ENCODE measurements around the gene DNAH1. TPM values are rescaled to one million over a fixed set of nuclear protein-coding genes. Genes with fewer than 3 reads are reported as not detected.

DNAH1 gene
- total RNA-seq, 1 experiment from 2014 or later = 3.0 TPM

DNA sequence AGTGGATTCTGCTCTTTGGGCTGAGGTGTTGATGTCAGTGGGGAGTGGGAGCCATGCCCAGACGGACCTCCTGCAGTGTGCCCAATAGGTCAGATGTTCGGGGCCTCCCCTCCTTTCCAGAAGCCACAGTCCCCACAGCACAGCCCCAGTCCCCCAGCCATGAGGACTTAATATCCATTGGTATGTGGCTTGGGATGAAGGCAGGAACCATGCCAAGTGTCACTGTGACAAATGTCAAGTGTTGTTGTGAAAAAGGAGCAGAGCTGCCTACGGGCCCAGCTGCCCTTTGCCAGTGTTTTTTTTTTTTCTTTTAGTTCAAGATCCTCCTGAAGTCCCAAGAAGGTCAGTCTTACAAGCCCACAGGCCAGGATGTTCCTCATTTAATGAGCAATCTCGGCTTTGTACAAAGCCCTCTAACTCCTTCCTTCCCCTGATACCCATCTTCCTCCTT lies 116.6 kb downstream of the DNAH1 start:
- ChIA-PET POLR2A (no interaction called here), CTCF (interaction anchor here (1.3 to 17.8 kb wide), 2 partner anchors 14 to 21 kb away, joined by 10 to 278 read pairs; partner anchors contain the start of gene SEMA3G)
- intact Hi-C loops (cut with micrococcal nuclease) = no loop called here
- H3K4me3 Mint-ChIP-seq (ENCODE audit: unreplicated experiment) = no peak overlapping the region
- peaks cover 8% of the 10 kb centered on the region for H3K4me1 Mint-ChIP-seq (ENCODE audit: insufficient read depth, unreplicated experiment)
- no peaks in the 10 kb centered on the region for H3K36me3 Mint-ChIP-seq (ENCODE audit: insufficient read depth, unreplicated experiment)
- H3K27ac Mint-ChIP-seq (ENCODE audit: low read depth, unreplicated experiment) = no peak overlapping the region
- TF ChIP-seq, protein P1, sequence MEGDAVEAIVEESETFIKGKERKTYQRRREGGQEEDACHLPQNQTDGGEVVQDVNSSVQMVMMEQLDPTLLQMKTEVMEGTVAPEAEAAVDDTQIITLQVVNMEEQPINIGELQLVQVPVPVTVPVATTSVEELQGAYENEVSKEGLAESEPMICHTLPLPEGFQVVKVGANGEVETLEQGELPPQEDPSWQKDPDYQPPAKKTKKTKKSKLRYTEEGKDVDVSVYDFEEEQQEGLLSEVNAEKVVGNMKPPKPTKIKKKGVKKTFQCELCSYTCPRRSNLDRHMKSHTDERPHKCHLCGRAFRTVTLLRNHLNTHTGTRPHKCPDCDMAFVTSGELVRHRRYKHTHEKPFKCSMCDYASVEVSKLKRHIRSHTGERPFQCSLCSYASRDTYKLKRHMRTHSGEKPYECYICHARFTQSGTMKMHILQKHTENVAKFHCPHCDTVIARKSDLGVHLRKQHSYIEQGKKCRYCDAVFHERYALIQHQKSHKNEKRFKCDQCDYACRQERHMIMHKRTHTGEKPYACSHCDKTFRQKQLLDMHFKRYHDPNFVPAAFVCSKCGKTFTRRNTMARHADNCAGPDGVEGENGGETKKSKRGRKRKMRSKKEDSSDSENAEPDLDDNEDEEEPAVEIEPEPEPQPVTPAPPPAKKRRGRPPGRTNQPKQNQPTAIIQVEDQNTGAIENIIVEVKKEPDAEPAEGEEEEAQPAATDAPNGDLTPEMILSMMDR (IDR thresholded peaks at IDR 0.05; ENCODE audit: unreplicated experiment) = no peak
- H3K9me3 Mint-ChIP-seq (ENCODE audit: unreplicated experiment) = no peaks in the 10 kb centered on the region
- DNase-seq (ENCODE audit: unreplicated experiment) = no peak
- no TSS peak for BruUV-seq (replicated peaks)
- peaks cover 11% of the 10 kb centered on the region for H3K27me3 Mint-ChIP-seq (ENCODE audit: insufficient read depth, unreplicated experiment)

DNA sequence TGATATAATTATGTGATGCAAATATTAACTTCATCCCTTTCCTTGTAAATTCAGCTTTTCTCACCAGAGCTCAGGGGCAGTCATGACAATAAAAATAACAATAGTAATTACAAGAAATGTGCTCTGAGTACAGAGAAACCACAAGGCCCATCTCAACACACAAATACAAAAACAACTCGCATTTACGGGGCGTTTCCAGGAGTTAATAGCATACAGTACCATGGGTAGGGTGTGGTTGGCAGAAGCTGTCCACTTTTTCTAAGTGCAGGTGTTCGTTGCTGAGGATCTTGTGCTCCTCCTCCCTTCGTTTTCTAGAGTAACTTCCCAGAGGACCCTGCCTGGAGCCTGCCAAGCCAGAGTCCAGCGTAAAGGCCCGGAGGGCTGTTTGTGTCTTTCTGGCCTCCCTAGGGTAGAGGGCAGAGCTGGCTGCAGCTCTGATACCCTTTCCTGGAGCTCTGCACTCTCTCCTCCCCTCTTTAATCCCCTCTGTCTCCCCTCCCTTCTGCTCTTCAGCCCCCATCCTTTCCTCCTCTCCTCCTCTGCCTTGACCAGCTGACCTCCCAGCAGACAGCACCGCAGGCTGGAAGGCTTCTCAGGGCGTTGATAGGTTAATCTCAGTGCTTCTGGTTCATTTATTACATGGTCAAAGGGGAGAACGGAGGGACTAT lies 117.3 kb downstream of the DNAH1 start:
- BruUV-seq (replicated peaks) = no TSS peak

DNA sequence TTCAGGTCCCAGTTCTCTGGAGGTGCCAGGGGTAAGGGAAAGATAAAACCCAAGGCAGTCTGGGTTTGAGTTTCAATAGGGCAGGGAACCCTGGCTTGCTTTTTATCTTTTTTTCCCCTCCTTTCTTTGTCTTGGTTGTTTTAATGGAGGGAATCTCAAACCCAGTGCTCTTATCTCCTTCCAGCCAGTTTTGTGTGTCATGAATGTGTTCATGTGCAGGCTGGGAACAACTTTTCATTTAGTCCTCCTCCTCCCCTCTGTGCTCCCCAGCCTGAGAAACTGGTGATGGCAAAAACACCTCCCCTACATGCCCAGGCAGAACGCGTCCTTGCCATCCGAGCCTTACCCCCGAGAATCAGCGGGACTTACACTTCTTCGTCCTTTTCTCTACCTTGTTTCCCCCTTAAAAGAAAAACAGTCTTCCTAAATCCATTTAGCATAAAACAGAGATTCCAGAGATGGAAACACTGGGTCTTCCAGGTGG lies 117.9 kb downstream of the DNAH1 start:
- ChIA-PET POLR2A (no interaction called here), CTCF (interaction anchor here (0.6 to 17.8 kb wide), 3 partner anchors 12 to 64 kb away, joined by 4 to 278 read pairs (median 10); partner anchors contain the start of gene SEMA3G)
- H3K4me1 Mint-ChIP-seq (ENCODE audit: insufficient read depth, unreplicated experiment) = peaks cover 8% of the 10 kb centered on the region
- DNase-seq (ENCODE audit: unreplicated experiment) = no peak
- intact Hi-C loops (cut with micrococcal nuclease) = no loop called here
- BruUV-seq (replicated peaks) = no TSS peak
- no peaks in the 10 kb centered on the region for H3K27me3 Mint-ChIP-seq (ENCODE audit: insufficient read depth, unreplicated experiment)
- H3K9me3 Mint-ChIP-seq (ENCODE audit: unreplicated experiment) = no peaks in the 10 kb centered on the region
- no peak overlapping the region for H3K4me3 Mint-ChIP-seq (ENCODE audit: unreplicated experiment)
- no peak overlapping the region for H3K27ac Mint-ChIP-seq (ENCODE audit: low read depth, unreplicated experiment)
- TF ChIP-seq, protein P1 (IDR thresholded peaks at IDR 0.05; ENCODE audit: unreplicated experiment) = no peak
- H3K36me3 Mint-ChIP-seq (ENCODE audit: insufficient read depth, unreplicated experiment) = no peaks in the 10 kb centered on the region

More for the DNA sequence above, 117.3 kb downstream of the DNAH1 start:
- ChIA-PET POLR2A (no interaction called here), CTCF (interaction anchor here (0.6 to 17.8 kb wide), 3 partner anchors 13 to 64 kb away, joined by 4 to 278 read pairs (median 10); partner anchors contain the start of gene SEMA3G)
- intact Hi-C loops (cut with micrococcal nuclease) = no loop called here
- Mint-ChIP-seq H3K4me3 (ENCODE audit: unreplicated experiment) (no peak overlapping the region), H3K4me1 (ENCODE audit: insufficient read depth, unreplicated experiment) (peaks cover 8% of the 10 kb centered on the region), H3K27me3 (ENCODE audit: insufficient read depth, unreplicated experiment) (peaks cover 4% of the 10 kb centered on the region), H3K27ac (ENCODE audit: low read depth, unreplicated experiment) (no peak overlapping the region), H3K9me3 (ENCODE audit: unreplicated experiment) (no peaks in the 10 kb centered on the region), H3K36me3 (ENCODE audit: insufficient read depth, unreplicated experiment) (no peaks in the 10 kb centered on the region)
- DNase-seq (ENCODE audit: unreplicated experiment) = no peak
- TF ChIP-seq, protein P1 (IDR thresholded peaks at IDR 0.05; ENCODE audit: unreplicated experiment) = no peak

DNA sequence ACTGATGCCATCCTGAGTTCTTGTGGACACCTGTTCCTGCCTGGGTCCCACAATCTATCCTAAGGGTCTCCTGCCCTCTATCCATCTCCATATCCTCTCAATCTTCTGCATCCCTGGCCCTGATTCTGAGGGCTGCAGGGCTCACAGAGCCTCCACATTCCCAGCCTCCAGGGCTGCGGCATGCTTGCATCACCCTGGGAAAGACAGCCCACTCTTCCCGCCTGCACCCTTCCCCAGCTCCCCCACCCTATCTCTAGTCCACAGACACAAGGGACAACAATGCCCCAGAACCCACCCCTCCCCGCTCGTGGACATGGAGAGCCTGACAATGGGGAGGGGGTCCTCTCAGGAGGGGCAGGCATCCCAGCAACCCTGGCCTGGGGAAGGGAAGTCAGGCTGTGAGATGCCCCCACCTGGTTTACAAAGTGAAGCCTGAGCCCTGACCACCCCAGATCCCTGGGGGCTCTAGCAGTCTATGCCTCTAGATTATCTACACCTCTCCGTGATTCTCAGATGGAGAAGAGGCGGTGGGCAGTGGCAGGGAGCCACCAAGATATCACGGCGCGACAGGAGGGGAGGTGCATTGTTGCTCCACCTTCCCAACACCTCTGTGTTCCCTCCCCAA lies 118.5 kb downstream of the DNAH1 start:
- Mint-ChIP-seq H3K27me3 (ENCODE audit: insufficient read depth, unreplicated experiment) (no peaks in the 10 kb centered on the region), H3K36me3 (ENCODE audit: insufficient read depth, unreplicated experiment) (no peaks in the 10 kb centered on the region), H3K4me3 (ENCODE audit: unreplicated experiment) (no peak overlapping the region), H3K27ac (ENCODE audit: low read depth, unreplicated experiment) (no peak overlapping the region), H3K9me3 (ENCODE audit: unreplicated experiment) (no peaks in the 10 kb centered on the region), H3K4me1 (ENCODE audit: insufficient read depth, unreplicated experiment) (peaks cover 8% of the 10 kb centered on the region)
- intact Hi-C loops (cut with micrococcal nuclease) = no loop called here
- no TSS peak for BruUV-seq (replicated peaks)
- ChIA-PET CTCF (interaction anchor here (0.8 to 17.8 kb wide), 2 partner anchors 12 to 95 kb away, joined by 4 to 278 read pairs; partner anchors contain the start of gene SEMA3G), POLR2A (no interaction called here)
- DNase-seq (ENCODE audit: unreplicated experiment) = no peak
- TF ChIP-seq, protein P1 (IDR thresholded peaks at IDR 0.05; ENCODE audit: unreplicated experiment) = no peak

All from MCF 10A (cell line).